ENCODE data around the gene ESYT2.

The ESYT2 gene

DNA sequence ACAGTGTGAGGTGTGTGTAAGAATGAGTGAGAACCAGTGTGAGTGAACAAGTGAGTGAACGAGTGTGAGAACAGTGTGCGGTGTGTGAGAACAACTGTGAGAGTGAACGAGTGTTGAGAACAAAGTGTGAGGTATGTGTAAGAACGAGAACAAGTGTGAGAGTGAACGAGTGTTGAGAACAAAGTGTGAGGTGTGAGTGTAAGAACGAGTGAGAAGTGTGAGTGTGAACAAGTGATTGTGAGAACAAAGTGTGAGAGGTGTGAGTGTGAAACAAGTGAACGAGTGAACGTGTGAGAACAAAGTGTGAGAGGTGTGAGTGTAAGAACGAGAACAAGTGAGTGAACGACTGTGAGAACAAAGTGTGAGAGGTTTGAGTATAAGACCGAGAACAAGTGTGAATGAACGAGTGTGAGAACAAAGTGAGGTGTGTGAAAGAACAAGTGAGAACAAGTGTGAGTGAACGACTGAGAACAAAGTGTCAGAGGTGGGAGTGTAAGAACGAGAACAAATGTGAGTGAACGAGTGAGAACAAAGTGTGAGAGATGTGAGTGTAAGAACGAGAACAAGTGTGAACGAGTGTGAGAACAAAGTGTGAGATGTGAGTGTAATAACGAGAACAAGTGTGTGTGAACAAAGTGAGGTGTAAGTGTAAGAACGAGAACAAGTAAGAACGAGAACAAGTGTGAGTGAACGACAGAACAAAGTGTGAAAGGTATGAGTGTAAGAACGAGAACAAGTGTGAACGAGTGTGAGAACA lies 47.9 kb downstream of the ESYT2 start:
- POLR2A ChIA-PET = no interaction called here
- CTCF ChIA-PET = no interaction called here
- no peaks in the 10 kb centered on the region for H3K9me3 ChIP-seq (ENCODE audit: control insufficient read depth, insufficient read depth, low read depth, low read length)
- TF ChIP-seq, protein P1, sequence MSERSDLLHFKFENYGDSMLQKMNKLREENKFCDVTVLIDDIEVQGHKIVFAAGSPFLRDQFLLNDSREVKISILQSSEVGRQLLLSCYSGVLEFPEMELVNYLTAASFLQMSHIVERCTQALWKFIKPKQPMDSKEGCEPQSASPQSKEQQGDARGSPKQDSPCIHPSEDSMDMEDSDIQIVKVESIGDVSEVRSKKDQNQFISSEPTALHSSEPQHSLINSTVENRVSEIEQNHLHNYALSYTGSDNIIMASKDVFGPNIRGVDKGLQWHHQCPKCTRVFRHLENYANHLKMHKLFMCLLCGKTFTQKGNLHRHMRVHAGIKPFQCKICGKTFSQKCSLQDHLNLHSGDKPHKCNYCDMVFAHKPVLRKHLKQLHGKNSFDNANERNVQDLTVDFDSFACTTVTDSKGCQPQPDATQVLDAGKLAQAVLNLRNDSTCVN (tag by site-specific recombination; optimal IDR thresholded peaks at IDR 0.05) = peak; percentile 11
- no peak for TF ChIP-seq ZNF335 (tag by site-specific recombination; conservative IDR thresholded peaks at IDR 0.05)
- peak; percentile 92 for TF ChIP-seq ZNF18 (tag by site-specific recombination; IDR thresholded peaks at IDR 0.05)
- 0 out of 2 replicates have a peak, but pooled peaks have one; percentile 54 for TF ChIP-seq PRDM1 (tag by site-specific recombination; IDR thresholded peaks at IDR 0.05)
- peak; percentile 91 for TF ChIP-seq ZNF596 (tag by site-specific recombination; IDR thresholded peaks at IDR 0.05)
- H3K27ac ChIP-seq (ENCODE audit: extremely low read depth, low read depth, low read length) = no peak overlapping the region
- H3K4me3 ChIP-seq (ENCODE audit: low read depth, low read length) = no peak overlapping the region
- H3K36me3 ChIP-seq (ENCODE audit: control insufficient read depth in 2 of 2, insufficient read depth in 1 of 2, low read length in 2 of 2) = peaks cover 0 to 44% of the 10 kb centered on the region in 2 experiments; a peak in 2 of 3 replicates
- H3K4me1 ChIP-seq (ENCODE audit: control insufficient read depth, insufficient read depth, low read length) = no peaks in the 10 kb centered on the region

DNA sequence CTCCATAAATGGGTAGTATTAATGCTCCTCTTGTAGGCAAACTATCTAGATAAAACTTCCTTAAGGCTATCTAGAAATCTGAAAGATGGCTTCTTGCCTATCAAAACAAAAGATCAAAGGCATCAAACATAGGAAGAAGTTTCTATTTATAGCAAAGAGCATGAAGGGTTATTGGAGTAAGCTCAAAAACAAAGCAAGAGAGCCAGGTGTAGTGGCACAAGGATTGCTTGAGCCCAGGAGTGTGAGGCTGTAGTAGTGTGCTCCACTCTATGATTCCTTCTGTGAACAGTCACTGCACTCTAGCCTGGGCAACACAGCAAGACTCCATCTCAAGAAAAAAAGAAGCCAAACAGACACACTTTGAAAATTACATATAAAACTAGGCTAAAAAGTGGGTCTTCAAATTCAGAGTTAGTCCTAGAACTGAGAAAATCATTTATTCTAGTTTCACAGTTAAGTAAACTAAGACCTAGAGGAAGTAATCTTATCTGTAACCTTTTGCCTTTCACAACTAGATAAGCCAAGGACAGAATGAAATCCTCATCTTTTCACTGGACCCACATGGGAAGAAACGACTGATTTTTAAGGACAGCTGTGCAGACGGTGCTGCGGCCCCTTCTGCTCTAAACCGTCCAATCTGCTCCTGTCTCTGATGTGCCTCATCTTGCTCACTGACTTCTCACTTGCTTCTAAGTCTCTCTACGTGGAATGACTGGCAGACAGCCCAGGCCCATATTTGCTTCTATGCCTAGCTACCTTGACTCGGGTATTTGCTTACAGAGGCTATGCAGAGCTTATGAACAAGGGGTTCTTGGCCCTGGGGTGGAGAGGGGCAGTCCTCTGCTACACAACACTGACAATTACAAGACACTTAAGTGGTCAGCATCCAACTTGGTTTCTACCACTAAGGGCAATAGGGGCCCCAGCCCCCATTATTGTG lies 50.0 kb downstream of the ESYT2 start:
- Histone ChIP-seq H3K4me3 (ENCODE audit: low read depth, low read length) (no peak overlapping the region), H3K4me1 (ENCODE audit: control insufficient read depth, insufficient read depth, low read length) (no peaks in the 10 kb centered on the region), H3K36me3 (ENCODE audit: control insufficient read depth in 2 of 2, insufficient read depth in 1 of 2, low read length in 2 of 2) (peaks cover 0 to 53% of the 10 kb centered on the region in 2 experiments; a peak in 2 of 3 replicates), H3K9me3 (ENCODE audit: control insufficient read depth, insufficient read depth, low read depth, low read length) (no peaks in the 10 kb centered on the region), H3K27ac (ENCODE audit: extremely low read depth, low read depth, low read length) (no peak overlapping the region)
- TF ChIP-seq ZNF121 (tag by site-specific recombination; IDR thresholded peaks at IDR 0.05) = peak; percentile 69
- TF ChIP-seq TCF7L2 (IDR thresholded peaks at IDR 0.05; ENCODE audit: borderline replicate concordance, low read depth, low read length) = peak; percentile 84
- TF ChIP-seq, protein P2, sequence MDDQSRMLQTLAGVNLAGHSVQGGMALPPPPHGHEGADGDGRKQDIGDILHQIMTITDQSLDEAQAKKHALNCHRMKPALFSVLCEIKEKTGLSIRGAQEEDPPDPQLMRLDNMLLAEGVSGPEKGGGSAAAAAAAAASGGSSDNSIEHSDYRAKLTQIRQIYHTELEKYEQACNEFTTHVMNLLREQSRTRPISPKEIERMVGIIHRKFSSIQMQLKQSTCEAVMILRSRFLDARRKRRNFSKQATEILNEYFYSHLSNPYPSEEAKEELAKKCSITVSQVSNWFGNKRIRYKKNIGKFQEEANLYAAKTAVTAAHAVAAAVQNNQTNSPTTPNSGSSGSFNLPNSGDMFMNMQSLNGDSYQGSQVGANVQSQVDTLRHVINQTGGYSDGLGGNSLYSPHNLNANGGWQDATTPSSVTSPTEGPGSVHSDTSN (CRISPR knock-in tag; IDR thresholded peaks at IDR 0.05) = no peak
- TF ChIP-seq ZNF324 (tag by site-specific recombination; IDR thresholded peaks at IDR 0.05) = no peak
- TF ChIP-seq, protein P3, sequence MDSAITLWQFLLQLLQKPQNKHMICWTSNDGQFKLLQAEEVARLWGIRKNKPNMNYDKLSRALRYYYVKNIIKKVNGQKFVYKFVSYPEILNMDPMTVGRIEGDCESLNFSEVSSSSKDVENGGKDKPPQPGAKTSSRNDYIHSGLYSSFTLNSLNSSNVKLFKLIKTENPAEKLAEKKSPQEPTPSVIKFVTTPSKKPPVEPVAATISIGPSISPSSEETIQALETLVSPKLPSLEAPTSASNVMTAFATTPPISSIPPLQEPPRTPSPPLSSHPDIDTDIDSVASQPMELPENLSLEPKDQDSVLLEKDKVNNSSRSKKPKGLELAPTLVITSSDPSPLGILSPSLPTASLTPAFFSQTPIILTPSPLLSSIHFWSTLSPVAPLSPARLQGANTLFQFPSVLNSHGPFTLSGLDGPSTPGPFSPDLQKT (IDR thresholded peaks at IDR 0.05; ENCODE audit: borderline replicate concordance, low read depth, low read length) = no peak
- CTCF ChIA-PET = no interaction called here
- POLR2A ChIA-PET = no interaction called here

DNA sequence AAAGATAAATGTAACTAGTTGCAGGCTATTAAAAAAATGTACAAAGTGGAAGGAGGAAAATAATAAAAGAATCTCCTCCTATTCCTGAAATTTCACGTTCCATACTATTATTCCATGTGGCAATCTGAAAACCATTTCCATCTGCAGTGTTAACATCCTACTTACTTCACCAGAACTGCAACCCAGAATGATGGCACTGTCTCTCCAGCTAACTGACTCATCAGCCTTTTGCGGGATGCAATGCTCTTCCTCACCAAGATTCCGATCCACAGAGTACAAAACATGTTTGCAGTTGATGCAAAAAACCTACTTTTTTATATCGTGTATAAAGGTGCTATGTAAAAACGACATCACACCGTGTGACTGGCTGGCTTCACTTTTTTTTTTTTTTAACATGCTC lies 50.8 kb downstream of the ESYT2 start:
- no peaks in the 10 kb centered on the region for H3K9me3 ChIP-seq (ENCODE audit: control insufficient read depth, insufficient read depth, low read depth, low read length)
- H3K4me1 ChIP-seq (ENCODE audit: control insufficient read depth, insufficient read depth, low read length) = no peaks in the 10 kb centered on the region
- H3K36me3 ChIP-seq (ENCODE audit: control insufficient read depth in 2 of 2, insufficient read depth in 1 of 2, low read length in 2 of 2) = peaks cover 0 to 44% of the 10 kb centered on the region in 2 experiments; a peak in 2 of 3 replicates
- ChIA-PET CTCF (no interaction called here), POLR2A (no interaction called here)
- no peak overlapping the region for H3K27ac ChIP-seq (ENCODE audit: extremely low read depth, low read depth, low read length)
- H3K4me3 ChIP-seq (ENCODE audit: low read depth, low read length) = no peak overlapping the region
- no peak for TF ChIP-seq ZNF114 (tag by site-specific recombination; IDR thresholded peaks at IDR 0.05)
- no peak for TF ChIP-seq ZNF639 (tag by site-specific recombination; IDR thresholded peaks at IDR 0.05)
- no peak for TF ChIP-seq ZIC2 (tag by site-specific recombination; IDR thresholded peaks at IDR 0.05)
- TF ChIP-seq ZBTB7A (tag by site-specific recombination; IDR thresholded peaks at IDR 0.05; ENCODE audit: low read depth) = no peak
- no peak for TF ChIP-seq TCF7L2 (IDR thresholded peaks at IDR 0.05; ENCODE audit: borderline replicate concordance, low read depth, low read length)
- TF ChIP-seq ZNF416 (tag by site-specific recombination; IDR thresholded peaks at IDR 0.05) = no peak
- TF ChIP-seq WT1 (tag by site-specific recombination; IDR thresholded peaks at IDR 0.05) = no peak
- no peak for TF ChIP-seq GFI1B (tag by site-specific recombination; IDR thresholded peaks at IDR 0.05)
